Stimulated activated naive CD8-positive, alpha-beta T cell treated with anti-CD3 and anti-CD28 coated beads, Interleukin-15, amount 100 ng/mL, for 72 hours (primary cell): Measurements from ENCODE around the gene TMEM167B.
"Not testable (repeated sequence)": the region's sequence is repeated elsewhere in the genome, so short reads cannot be mapped to it uniquely, and the experiment has no call there.

Source experiments
- ATAC-seq: fragments of 150-1000 bp; cut with Tn5 transposase; 2 replicates; pipeline ENCODE4 v1.10.0; 2021; ENCODE audit warnings: mild to moderate bottlenecking, moderate library complexity
- DNase-seq, 2 donors: peaks; one replicate each; pipeline ENCODE4 v3.0.0; 2021 to 2022
- H3K27ac Mint-ChIP-seq, 2 donors: one replicate each; pipeline ENCODE4 v1.8.0; 2022; ENCODE audit warnings: mild to moderate bottlenecking in 2 of 2, mixed read lengths in 2 of 2, moderate library complexity in 2 of 2
- H3K27me3 Mint-ChIP-seq: one replicate; pipeline ENCODE4 v1.8.0; 2022; ENCODE audit warnings: mixed read lengths
- H3K4me1 Mint-ChIP-seq: one replicate; pipeline ENCODE4 v1.8.0; 2022; ENCODE audit warnings: mild to moderate bottlenecking, mixed read lengths
- H3K4me3 Mint-ChIP-seq, 2 donors: one replicate each; pipeline ENCODE4 v1.8.0; 2022; ENCODE audit warnings: mild to moderate bottlenecking in 2 of 2, mixed read lengths in 2 of 2, moderate library complexity in 1 of 2
- H3K9me3 Mint-ChIP-seq, 2 donors: one replicate each; pipeline ENCODE4 v1.8.0; 2022; ENCODE audit warnings: mixed read lengths in 2 of 2

TMEM167B gene

DNA sequence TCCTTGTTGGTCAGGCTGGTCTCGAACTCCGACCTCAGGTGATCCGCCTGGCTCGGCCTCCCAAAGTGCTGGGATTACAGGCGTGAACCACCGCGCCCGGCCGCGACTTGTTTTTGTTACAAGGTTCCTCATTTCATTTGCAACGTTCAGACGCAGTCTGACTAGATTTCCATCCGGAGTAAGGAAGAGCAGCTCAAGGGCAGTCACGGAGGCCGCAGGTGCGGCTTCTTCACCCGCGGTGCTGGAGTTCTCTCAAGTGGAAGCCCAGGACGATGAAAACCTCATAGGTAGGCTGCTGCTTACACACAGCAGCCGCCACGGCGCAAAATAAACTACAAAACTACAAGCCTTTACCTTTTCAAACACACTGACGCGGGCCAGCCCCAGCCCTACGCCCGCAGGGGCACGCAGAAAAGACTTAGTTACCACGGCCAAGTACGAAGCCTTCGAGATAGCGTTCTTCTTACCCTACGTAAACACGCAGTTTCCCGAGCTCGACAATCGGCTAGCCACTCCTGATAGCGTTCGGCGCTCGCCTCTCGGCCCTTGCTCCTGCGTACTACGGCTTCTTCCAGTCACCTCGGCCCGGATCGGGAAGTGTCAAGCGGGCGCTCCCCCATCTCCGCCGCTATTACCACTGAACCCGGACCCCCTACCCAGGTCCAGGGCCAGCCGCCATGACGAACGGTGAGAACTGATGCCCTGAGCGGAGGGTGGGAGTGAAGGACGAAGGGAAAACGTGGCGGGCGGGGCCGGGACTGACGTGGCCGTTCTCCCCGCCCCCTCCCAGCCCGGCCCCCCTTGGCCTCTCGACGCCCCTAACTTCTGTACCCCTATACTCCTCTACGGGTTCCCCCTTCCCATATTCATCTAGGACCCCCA, at the start of gene TMEM167B:
TMEM167B (plus strand) TSS at position 569 of the 882 bp plus-strand sequence; CDS start at position 678, 109 bp downstream.
- no peaks in the 10 kb centered on the region for H3K9me3 Mint-ChIP-seq
- DNase-seq, result peak; percentile 86 to 92
- ATAC-seq, result peak; percentile 97
- H3K27me3 Mint-ChIP-seq, result no peaks in the 10 kb centered on the region
- H3K4me1 Mint-ChIP-seq, result peaks cover 30% of the 10 kb centered on the region
- peak within 1 kb of the TSS; percentile 95 to 96 for H3K27ac Mint-ChIP-seq
- peak within 1 kb of the TSS; percentile 86 to 93 for H3K4me3 Mint-ChIP-seq

DNA sequence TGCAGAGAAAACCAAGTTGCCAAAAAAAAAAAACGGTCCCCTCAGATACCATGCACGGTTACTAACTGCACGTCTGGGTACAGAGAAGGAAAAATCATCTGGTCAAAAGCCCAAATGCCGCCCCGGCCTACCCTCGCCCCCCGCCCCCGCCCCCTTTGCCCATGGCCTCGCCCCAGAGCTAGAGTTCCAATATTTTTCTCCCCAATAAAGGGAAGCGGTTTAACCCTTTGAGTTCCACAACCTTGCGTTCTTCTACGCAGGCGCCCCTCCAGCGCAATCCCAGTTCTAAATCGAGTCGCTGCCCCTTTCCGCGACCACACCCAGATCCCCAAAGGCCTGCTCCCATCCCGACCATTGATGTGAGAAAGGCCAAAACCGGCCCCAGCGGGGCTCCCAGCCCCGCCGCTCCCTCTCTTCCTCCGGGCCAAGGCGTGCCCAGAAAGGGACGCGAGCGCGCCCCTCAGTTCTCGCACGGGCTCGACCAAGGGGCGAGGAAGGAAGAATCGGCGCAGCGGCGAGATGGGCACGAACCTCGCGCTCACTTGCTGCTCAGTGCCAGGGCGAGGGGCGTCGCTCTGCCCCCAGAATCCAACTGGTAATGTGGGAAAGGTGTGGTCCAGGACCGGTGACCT, 49.5 kb upstream of the TMEM167B start:
- peak; percentile 44 for ATAC-seq
- H3K27ac Mint-ChIP-seq, result peak overlapping the region; percentile 89 to 94
- peaks cover 18% of the 10 kb centered on the region for H3K4me1 Mint-ChIP-seq
- peak in 1 of 2 donors; percentile 43 for DNase-seq
- H3K4me3 Mint-ChIP-seq, result peak overlapping the region; percentile 88 to 99
- no peaks in the 10 kb centered on the region for H3K27me3 Mint-ChIP-seq
- no peaks in the 10 kb centered on the region for H3K9me3 Mint-ChIP-seq

DNA sequence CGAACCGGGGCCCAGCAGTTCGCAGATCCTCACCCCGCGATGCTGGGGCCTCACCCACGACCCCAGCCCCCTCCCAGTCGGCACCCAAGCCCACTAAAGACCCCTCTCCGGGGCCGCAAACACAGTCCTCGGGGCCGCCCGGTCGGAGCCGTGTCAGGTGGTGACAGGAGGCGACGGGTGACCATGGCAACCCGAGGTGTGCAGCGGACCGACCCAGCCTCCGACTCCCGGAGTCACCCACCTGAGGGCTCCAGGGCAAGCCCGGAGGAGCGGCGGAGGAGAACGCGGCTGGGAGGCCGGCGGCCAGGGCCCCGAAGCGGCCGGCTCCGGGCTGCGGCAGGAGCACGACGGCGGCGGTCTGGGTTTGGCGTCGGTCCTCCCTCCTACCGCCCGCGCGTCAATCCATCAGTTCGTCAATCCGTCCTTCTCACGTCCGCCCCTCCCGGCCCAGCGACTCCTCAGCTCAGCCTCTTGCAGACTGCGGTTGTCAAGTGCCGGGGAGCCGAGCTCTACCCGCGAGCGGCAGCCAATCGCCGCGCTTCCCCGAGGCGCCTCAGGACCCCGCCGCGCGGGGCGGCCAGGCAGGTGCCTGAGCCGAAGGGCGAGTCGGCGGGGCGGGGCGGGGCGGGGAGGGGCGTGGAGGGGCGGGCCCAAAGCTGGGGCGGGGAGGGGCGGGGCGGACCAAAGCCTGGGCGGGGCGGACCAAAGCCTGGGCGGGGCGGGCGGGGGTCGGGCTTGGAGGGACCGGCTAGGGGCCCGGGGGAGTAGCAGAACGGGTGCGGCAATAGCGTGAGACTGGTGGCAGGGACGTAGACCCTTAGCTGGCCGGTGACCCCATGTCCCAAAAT, 48.7 kb upstream of the TMEM167B start, which contains the start of gene WDR47:
WDR47 (minus strand) TSS at position 482 of the 848 bp plus-strand sequence. CDS start 18,590 bp downstream, outside the sequence.
- Mint-ChIP-seq H3K9me3 (no peaks in the 10 kb centered on the region), H3K4me3 (peak within 1 kb of the TSS; percentile 88 to 99), H3K27me3 (no peaks in the 10 kb centered on the region), H3K27ac (peak within 1 kb of the TSS; percentile 89 to 94), H3K4me1 (peaks cover 18% of the 10 kb centered on the region)
- peak; percentile 97 to 98 for DNase-seq
- ATAC-seq, result peak; percentile 99

GRCh38 chr1:109045595-109045994, 45.0 kb upstream of the TMEM167B start:
- no peaks in the 10 kb centered on the region for H3K27me3 Mint-ChIP-seq
- no peak overlapping the region for H3K4me3 Mint-ChIP-seq

DNA sequence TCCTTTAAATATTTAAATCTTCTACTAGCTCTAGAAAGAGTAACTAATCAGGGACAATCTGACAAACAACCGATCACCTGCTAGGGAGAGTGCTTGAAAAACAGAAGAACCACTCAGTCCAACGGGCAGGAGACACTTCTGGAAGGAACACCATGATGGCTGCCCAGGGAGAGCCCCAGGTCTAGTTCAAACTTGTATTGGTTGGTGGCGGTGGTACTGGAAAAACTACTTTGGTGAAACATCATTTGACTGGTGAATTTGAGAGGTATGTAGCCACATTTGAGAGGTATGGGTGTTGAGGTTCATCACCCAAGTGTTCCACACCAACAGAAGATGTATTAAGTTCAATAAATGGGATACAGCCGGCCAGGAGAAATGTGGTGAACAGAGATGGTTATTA, 43.9 kb upstream of the TMEM167B start:
- no peak for ATAC-seq
- Mint-ChIP-seq H3K4me3 (no peak overlapping the region), H3K4me1 (no peaks in the 10 kb centered on the region)

More at GRCh38 chr1:109045595-109045994, 45.0 kb upstream of the TMEM167B start:
- DNase-seq (no peak), ATAC-seq (no peak)
- H3K9me3 Mint-ChIP-seq, result no peaks in the 10 kb centered on the region
- H3K4me1 Mint-ChIP-seq, result peaks cover 7% of the 10 kb centered on the region
- H3K27ac Mint-ChIP-seq, result no peak overlapping the region

DNA sequence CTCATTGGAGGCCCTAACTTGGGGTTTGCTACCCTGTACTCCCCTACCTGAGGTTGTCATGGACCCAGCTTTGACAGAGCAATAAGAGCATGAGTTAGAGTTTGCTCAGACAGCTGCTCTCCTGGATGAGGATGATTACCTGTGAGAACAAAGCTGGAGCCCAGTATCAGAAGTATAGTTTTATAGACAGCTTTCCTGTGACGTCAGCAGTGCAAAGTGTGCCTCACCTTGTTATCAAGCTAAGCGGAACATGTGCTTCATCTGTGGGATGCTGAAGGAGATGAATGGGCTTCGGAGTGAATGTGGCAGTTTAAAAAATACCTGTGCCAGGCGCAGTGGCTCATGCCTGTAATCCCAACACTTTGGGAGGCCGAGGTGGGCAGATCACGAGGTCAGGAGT, 43.2 kb upstream of the TMEM167B start:
- Mint-ChIP-seq H3K4me1 (no peaks in the 10 kb centered on the region), H3K27me3 (no peaks in the 10 kb centered on the region), H3K4me3 (no peak overlapping the region), H3K9me3 (no peaks in the 10 kb centered on the region), H3K27ac (no peak overlapping the region)
- DNase-seq (no peak), ATAC-seq (no peak)

More for the DNA sequence above, 43.9 kb upstream of the TMEM167B start:
- H3K9me3 Mint-ChIP-seq, result no peaks in the 10 kb centered on the region
- no peak for DNase-seq
- H3K27ac Mint-ChIP-seq, result no peak overlapping the region
- no peaks in the 10 kb centered on the region for H3K27me3 Mint-ChIP-seq

DNA sequence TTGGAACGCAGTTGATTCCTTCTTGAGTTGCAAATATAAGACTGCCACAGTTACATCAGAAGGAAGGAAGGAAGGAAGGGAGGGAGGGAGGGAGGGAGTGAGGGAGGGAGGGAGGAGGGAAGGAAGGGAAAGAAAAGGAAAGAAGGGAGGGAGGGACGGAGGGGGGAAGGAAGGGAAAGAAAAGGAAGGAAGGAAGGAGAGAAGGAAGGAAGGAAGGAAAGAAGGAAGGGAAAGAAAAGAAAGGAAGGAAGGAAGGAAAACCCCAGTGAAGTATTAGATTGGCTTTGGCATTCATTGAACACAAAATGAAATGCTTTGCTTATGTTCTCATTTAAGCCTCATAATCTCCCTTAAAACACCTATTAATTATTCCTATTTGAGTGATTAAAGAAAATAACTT, 42.2 kb upstream of the TMEM167B start:
- ATAC-seq, result no peak
- Mint-ChIP-seq H3K4me3 (no peak overlapping the region), H3K27ac (no peak overlapping the region), H3K27me3 (no peaks in the 10 kb centered on the region), H3K4me1 (no peaks in the 10 kb centered on the region), H3K9me3 (no peaks in the 10 kb centered on the region)
- DNase-seq, result no peak

GRCh38 chr1:109050228-109050995, 40.2 kb upstream of the TMEM167B start:
- H3K4me3 Mint-ChIP-seq, result no peak overlapping the region
- no peak overlapping the region for H3K27ac Mint-ChIP-seq
- ATAC-seq, result no peak
- no peaks in the 10 kb centered on the region for H3K9me3 Mint-ChIP-seq
- no peaks in the 10 kb centered on the region for H3K27me3 Mint-ChIP-seq
- DNase-seq, result no peak
- H3K4me1 Mint-ChIP-seq, result no peaks in the 10 kb centered on the region

DNA sequence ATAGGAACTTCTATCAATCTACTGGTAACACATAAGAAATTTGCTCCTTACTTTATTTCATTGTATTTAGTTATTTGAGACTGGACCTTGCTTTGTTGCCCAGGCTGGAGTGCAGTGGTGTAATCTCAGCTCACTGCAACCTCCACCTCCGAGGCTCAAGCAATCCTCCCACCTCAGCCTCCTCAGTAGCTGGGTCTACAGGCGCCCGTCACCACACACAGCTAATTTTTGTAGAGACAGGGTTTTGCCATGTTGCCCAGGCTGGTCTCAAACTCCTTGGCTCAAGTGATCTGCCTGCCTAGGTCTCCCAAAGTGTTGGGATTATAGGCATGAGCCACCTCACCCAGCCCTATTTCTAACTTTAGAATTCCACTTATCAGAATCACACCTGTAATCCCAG, 38.4 kb upstream of the TMEM167B start:
- not testable (repeated sequence) for H3K4me3 Mint-ChIP-seq, H3K9me3 Mint-ChIP-seq, H3K27ac Mint-ChIP-seq, DNase-seq, H3K27me3 Mint-ChIP-seq, ATAC-seq, H3K4me1 Mint-ChIP-seq

- DNase-seq, result no peak
- H3K27ac Mint-ChIP-seq, result no peak overlapping the region
- H3K4me3 Mint-ChIP-seq, result no peak overlapping the region
- H3K4me1 Mint-ChIP-seq, result no peaks in the 10 kb centered on the region
- H3K27me3 Mint-ChIP-seq, result no peaks in the 10 kb centered on the region
- no peak for ATAC-seq
- no peaks in the 10 kb centered on the region for H3K9me3 Mint-ChIP-seq
Measured at GRCh38 chr1:109056064-109056463, 34.5 kb upstream of the TMEM167B start.

- ATAC-seq (no peak), DNase-seq (no peak)
- no peaks in the 10 kb centered on the region for H3K9me3 Mint-ChIP-seq
- H3K4me1 Mint-ChIP-seq, result no peaks in the 10 kb centered on the region
- no peak overlapping the region for H3K4me3 Mint-ChIP-seq
- H3K27ac Mint-ChIP-seq, result no peak overlapping the region
- no peaks in the 10 kb centered on the region for H3K27me3 Mint-ChIP-seq
Measured at GRCh38 chr1:109059026-109059425, 31.5 kb upstream of the TMEM167B start.

GRCh38 chr1:109060707-109061106, 29.9 kb upstream of the TMEM167B start:
- Mint-ChIP-seq H3K4me1 (no peaks in the 10 kb centered on the region), H3K27me3 (no peaks in the 10 kb centered on the region), H3K4me3 (no peak overlapping the region), H3K9me3 (no peaks in the 10 kb centered on the region), H3K27ac (no peak overlapping the region)
- DNase-seq (no peak), ATAC-seq (no peak)

- DNase-seq (no peak), ATAC-seq (no peak)
- Mint-ChIP-seq H3K4me3 (no peak overlapping the region), H3K9me3 (no peaks in the 10 kb centered on the region), H3K27ac (no peak overlapping the region), H3K27me3 (no peaks in the 10 kb centered on the region), H3K4me1 (no peaks in the 10 kb centered on the region)
Measured at GRCh38 chr1:109061183-109061582, 29.4 kb upstream of the TMEM167B start.

DNA sequence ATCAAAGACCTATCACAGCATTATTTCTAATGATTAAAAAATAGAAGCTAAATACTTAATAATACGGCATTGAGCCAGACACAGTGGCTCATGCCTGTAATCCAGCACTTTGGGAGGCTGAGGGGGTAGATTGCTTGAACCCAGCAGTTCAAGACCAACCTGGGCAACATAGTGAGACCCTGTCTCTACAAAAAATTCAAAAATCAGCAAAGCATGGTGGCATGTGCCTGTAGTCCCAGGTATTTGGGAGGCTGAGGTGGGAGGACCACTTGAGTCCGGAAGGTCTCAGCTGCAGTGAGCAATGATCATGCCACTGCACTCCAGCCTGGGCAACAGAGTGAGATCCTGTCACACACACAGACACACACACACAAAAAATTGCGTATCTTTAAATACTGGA, 25.4 kb upstream of the TMEM167B start:
- Mint-ChIP-seq H3K4me3 (no peak overlapping the region), H3K27ac (no peak overlapping the region), H3K9me3 (no peaks in the 10 kb centered on the region), H3K27me3 (no peaks in the 10 kb centered on the region), H3K4me1 (no peaks in the 10 kb centered on the region)
- ATAC-seq (no peak), DNase-seq (no peak)

DNA sequence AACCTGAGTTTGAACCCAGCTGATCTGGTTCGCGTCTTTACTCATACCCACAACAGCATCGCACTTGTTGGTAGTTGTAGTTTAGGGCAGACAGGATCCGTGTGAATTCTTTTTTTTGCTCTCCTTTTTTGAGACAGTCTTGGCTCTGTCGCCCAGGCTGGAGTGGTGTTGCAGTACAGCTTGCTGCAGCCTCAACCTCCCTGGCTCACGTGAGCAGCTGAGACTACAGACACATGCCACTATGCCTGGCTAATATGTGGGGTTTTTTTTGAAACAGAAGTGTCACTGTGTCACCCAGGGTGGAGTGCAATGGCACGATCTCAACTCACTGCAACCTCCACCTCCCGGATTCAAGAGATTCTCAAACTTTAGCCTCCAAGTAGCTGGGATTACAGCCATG, 22.7 kb upstream of the TMEM167B start:
- DNase-seq, result no peak
- no peaks in the 10 kb centered on the region for H3K27me3 Mint-ChIP-seq
- no peaks in the 10 kb centered on the region for H3K4me1 Mint-ChIP-seq
- no peak for ATAC-seq
- no peak overlapping the region for H3K4me3 Mint-ChIP-seq
- H3K9me3 Mint-ChIP-seq, result no peaks in the 10 kb centered on the region
- H3K27ac Mint-ChIP-seq, result no peak overlapping the region
